WTC11 (cell line): ENCODE data around the gene SLC25A26. TPM values are rescaled to one million over a fixed set of nuclear protein-coding genes. Genes with fewer than 3 reads are reported as not detected.

Source experiments
- ATAC-seq: fragments of 200-7000 bp; cut with Tn5 transposase; 2 replicates; pipeline ENCODE4 v1.10.0; 2021; ENCODE audit warnings: mild to moderate bottlenecking, moderate library complexity
- CTCF ChIA-PET: fragments of 300-600 bp; sonication (Branson Sonifier 250); formaldehyde crosslinking; loops from one replicate; lab custom pipeline; 2021; ENCODE audit warnings: antibody characterized with exemption; lab: Charles Lee
- POLR2A ChIA-PET: fragments of 350-600 bp; sonication (Branson Sonifier 250); formaldehyde crosslinking; loops from one replicate; lab custom pipeline; 2021; ENCODE audit warnings: antibody characterized with exemption; lab: Charles Lee
- DNase-seq: peaks from one replicate; pipeline ENCODE4 v3.0.0; 2021; ENCODE audit warnings: low spot score
- H3K27ac Mint-ChIP-seq: 2 replicates; pipeline ENCODE4 v1.8.0; 2021; ENCODE audit warnings: mixed read lengths
- H3K27me3 Mint-ChIP-seq: 2 replicates; pipeline ENCODE4 v1.8.0; 2021; ENCODE audit warnings: low read depth, mild to moderate bottlenecking, moderate library complexity, mixed read lengths
- H3K36me3 Mint-ChIP-seq: 2 replicates; pipeline ENCODE4 v1.8.0; 2021; ENCODE audit warnings: mixed read lengths
- H3K4me1 Mint-ChIP-seq: 2 replicates; pipeline ENCODE4 v1.8.0; 2022; ENCODE audit warnings: mixed read lengths
- H3K4me3 Mint-ChIP-seq: 2 replicates; pipeline ENCODE4 v1.8.0; 2021; ENCODE audit warnings: mild to moderate bottlenecking, moderate library complexity, mixed read lengths
- H3K9me3 Mint-ChIP-seq: 2 replicates; pipeline ENCODE4 v1.8.0; 2021; ENCODE audit warnings: mixed read lengths
- AFF4 ChIP-seq: sonication (generic); formaldehyde crosslinking; IDR thresholded peaks from 2 replicates; pipeline ENCODE4 v1.8.1; 2023; ENCODE audit warnings: mild to moderate bottlenecking, missing genetic modification reagents, borderline replicate concordance
- AR ChIP-seq: fragments of 250-450 bp; sonication (Bioruptor Pico); IDR thresholded peaks from 2 replicates; pipeline ENCODE4 v1.9.0; 2021; ENCODE audit warnings: mild to moderate bottlenecking
- ARID4B ChIP-seq: sonication (generic); formaldehyde crosslinking; IDR thresholded peaks from 2 replicates; pipeline ENCODE4 v1.8.0; 2023; ENCODE audit warnings: missing genetic modification reagents, mild to moderate bottlenecking, borderline replicate concordance
- FOXP1 ChIP-seq: sonication (generic); formaldehyde crosslinking; IDR thresholded peaks from 2 replicates; pipeline ENCODE4 v1.8.0; 2022; ENCODE audit warnings: missing genetic modification reagents, mild to moderate bottlenecking, moderate library complexity, borderline replicate concordance
- JUN ChIP-seq: sonication (generic); formaldehyde crosslinking; IDR thresholded peaks from 2 replicates; pipeline ENCODE4 v1.8.0; 2023; ENCODE audit warnings: mild to moderate bottlenecking, missing genetic modification reagents
- KAT7 ChIP-seq: sonication (generic); formaldehyde crosslinking; IDR thresholded peaks from 2 replicates; pipeline ENCODE4 v1.8.1; 2023; ENCODE audit warnings: missing genetic modification reagents, mild to moderate bottlenecking, borderline replicate concordance
- NR2C2 ChIP-seq: sonication (generic); formaldehyde crosslinking; IDR thresholded peaks from 2 replicates; pipeline ENCODE4 v1.8.0; 2022; ENCODE audit warnings: mild to moderate bottlenecking, missing genetic modification reagents
- NR3C1 ChIP-seq: sonication (generic); formaldehyde crosslinking; conservative IDR thresholded peaks from 2 replicates; pipeline ENCODE4 v1.8.1; 2023; ENCODE audit warnings: low read depth, mild to moderate bottlenecking, missing genetic modification reagents
- RORB ChIP-seq: fragments of 250-450 bp; sonication (Bioruptor Pico); IDR thresholded peaks from 2 replicates; pipeline ENCODE4 v1.9.0; 2021; ENCODE audit warnings: mild to moderate bottlenecking
- SP1 ChIP-seq: sonication (generic); formaldehyde crosslinking; conservative IDR thresholded peaks from 2 replicates; pipeline ENCODE4 v1.8.1; 2022; ENCODE audit warnings: missing genetic modification reagents
- TEAD4 ChIP-seq: sonication (generic); formaldehyde crosslinking; IDR thresholded peaks from 2 replicates; pipeline ENCODE4 v1.8.0; 2022; ENCODE audit warnings: mild to moderate bottlenecking, missing genetic modification reagents
- USF1 ChIP-seq: sonication (generic); formaldehyde crosslinking; IDR thresholded peaks from 2 replicates; pipeline ENCODE4 v1.8.0; 2022; ENCODE audit warnings: mild to moderate bottlenecking, missing genetic modification reagents
- ZNF263 ChIP-seq: sonication (generic); formaldehyde crosslinking; IDR thresholded peaks from 2 replicates; pipeline ENCODE4 v1.8.1; 2022; ENCODE audit warnings: low read depth, mild to moderate bottlenecking, moderate library complexity, missing genetic modification reagents
- total RNA-seq: library from RNA; stranded (reverse); gene quantifications from 3 replicates; pipeline ENCODE4 v1.2.3, GENCODE V29; 2021
- TF ChIP-seq, protein P1 (sequence below): sonication (generic); formaldehyde crosslinking; IDR thresholded peaks from 2 replicates; pipeline ENCODE4 v1.8.1; 2022; ENCODE audit warnings: mild to moderate bottlenecking, moderate library complexity, missing genetic modification reagents
- TF ChIP-seq, protein P2 (sequence below): fragments of 250-450 bp; sonication (Bioruptor Pico); conservative IDR thresholded peaks from 2 replicates; pipeline ENCODE4 v1.9.0; 2021; ENCODE audit warnings: mild to moderate bottlenecking
- TF ChIP-seq, protein P3 (sequence below): sonication (generic); formaldehyde crosslinking; IDR thresholded peaks from 2 replicates; pipeline ENCODE4 v1.8.0; 2022; ENCODE audit warnings: mild to moderate bottlenecking, missing genetic modification reagents

Gene SLC25A26
- total RNA-seq, 1 experiment from 2014 or later = 29.1 TPM

GRCh38 chr3:66344848-66345578 is 124.2 kb downstream of the SLC25A26 start:
- H3K27me3 Mint-ChIP-seq = no peaks in the 10 kb centered on the region
- ATAC-seq (peak; percentile 36), DNase-seq (no peak)
- H3K9me3 Mint-ChIP-seq = peaks cover 5% of the 10 kb centered on the region
- CTCF ChIA-PET = interaction anchor here (1.0 to 1.5 kb wide), 4 partner anchors 9 to 91 kb away, joined by 3 to 5 read pairs (median 3); no protein-coding TSS in a partner anchor
- H3K36me3 Mint-ChIP-seq = peaks cover 7% of the 10 kb centered on the region
- POLR2A ChIA-PET = interaction anchor here (0.6 kb wide), 1 partner anchor 985 kb away, joined by 3 read pairs; no protein-coding TSS in a partner anchor
- no peak for TF ChIP-seq NR3C1 (CRISPR knock-in tag)
- TF ChIP-seq SP1 (CRISPR knock-in tag) = no peak
- no peak for TF ChIP-seq AR (CRISPR knock-in tag)
- TF ChIP-seq RORB (CRISPR knock-in tag) = no peak
- TF ChIP-seq, protein P1, sequence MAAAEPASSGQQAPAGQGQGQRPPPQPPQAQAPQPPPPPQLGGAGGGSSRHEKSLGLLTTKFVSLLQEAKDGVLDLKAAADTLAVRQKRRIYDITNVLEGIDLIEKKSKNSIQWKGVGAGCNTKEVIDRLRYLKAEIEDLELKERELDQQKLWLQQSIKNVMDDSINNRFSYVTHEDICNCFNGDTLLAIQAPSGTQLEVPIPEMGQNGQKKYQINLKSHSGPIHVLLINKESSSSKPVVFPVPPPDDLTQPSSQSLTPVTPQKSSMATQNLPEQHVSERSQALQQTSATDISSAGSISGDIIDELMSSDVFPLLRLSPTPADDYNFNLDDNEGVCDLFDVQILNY = no peak
- TF ChIP-seq JUN (CRISPR knock-in tag) = no peak
- TF ChIP-seq TEAD4 = no peak
- TF ChIP-seq, protein P2, sequence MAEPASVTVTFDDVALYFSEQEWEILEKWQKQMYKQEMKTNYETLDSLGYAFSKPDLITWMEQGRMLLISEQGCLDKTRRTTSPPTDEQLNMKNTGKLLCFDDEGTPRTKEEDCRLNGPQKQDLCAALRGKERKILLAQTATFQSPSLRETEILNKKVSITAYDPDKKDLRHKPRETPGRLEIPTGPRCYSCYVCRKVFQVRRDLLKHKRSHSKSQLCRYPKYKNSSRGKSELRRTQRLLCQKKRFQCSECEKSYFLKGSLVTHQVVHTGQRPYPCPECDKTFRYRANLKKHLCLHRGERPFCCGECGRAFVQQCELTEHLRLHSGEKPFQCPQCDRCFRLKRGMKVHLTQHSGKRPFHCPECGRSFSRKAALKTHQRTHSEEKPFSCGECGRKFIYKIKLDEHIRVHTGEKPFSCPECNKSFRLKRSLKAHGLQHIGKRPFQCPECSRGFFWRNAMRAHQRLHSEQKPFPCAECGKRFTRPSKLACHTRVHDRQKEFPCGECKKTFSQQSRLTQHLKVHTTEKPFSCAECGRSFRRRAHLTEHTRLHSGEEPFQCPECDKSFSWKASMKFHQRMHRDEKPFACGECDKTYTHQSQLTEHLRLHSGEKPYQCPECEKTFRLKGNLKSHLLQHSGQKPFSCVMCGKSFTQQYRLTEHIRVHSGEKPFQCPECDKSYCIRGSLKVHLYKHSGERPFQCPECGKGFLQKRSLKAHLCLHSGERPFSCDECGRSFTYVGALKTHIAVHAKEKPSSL (CRISPR knock-in tag) = no peak
- TF ChIP-seq AFF4 (CRISPR knock-in tag) = no peak
- TF ChIP-seq USF1 (CRISPR knock-in tag) = no peak
- no peak for TF ChIP-seq KAT7 (CRISPR knock-in tag)
- no peak for TF ChIP-seq ARID4B (CRISPR knock-in tag)
- no peak for TF ChIP-seq ZNF263 (CRISPR knock-in tag)
- TF ChIP-seq NR2C2 (CRISPR knock-in tag) = no peak
- TF ChIP-seq FOXP1 (CRISPR knock-in tag) = no peak
- TF ChIP-seq, protein P3, sequence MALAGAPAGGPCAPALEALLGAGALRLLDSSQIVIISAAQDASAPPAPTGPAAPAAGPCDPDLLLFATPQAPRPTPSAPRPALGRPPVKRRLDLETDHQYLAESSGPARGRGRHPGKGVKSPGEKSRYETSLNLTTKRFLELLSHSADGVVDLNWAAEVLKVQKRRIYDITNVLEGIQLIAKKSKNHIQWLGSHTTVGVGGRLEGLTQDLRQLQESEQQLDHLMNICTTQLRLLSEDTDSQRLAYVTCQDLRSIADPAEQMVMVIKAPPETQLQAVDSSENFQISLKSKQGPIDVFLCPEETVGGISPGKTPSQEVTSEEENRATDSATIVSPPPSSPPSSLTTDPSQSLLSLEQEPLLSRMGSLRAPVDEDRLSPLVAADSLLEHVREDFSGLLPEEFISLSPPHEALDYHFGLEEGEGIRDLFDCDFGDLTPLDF (CRISPR knock-in tag) = no peak
- H3K27ac Mint-ChIP-seq = no peak overlapping the region
- H3K4me1 Mint-ChIP-seq = peaks cover 11% of the 10 kb centered on the region
- no peak overlapping the region for H3K4me3 Mint-ChIP-seq
